CD4-positive, alpha-beta T cell treated with Interleukin-6 for 4 hours (primary cell): ENCODE data around the gene DSC2.
"Not testable (repeated sequence)": the region's sequence is repeated elsewhere in the genome, so short reads cannot be mapped to it uniquely, and the experiment has no call there.

Source experiments
- DNase-seq: peaks from one replicate; pipeline ENCODE4 v3.0.0-alpha.2; 2020; ENCODE audit warnings: mixed read lengths

DSC2 gene

DNA sequence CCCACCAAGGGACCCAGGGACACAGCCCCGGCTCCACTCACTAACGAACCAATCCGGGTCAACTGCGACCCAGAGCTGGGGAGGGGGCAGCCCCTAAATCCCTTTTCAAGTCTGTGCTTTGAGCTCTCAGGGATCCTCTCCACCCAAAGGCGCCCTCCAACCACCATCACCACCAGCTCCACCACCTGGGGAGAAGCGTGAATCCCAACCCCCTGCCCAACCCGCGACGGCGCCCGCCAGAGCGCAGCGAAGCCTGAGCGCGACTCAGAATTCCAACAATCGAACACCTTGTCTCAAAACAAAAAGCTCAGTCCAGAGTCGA lies 60.2 kb downstream of the DSC2 start:
- no peak for DNase-seq

DNA sequence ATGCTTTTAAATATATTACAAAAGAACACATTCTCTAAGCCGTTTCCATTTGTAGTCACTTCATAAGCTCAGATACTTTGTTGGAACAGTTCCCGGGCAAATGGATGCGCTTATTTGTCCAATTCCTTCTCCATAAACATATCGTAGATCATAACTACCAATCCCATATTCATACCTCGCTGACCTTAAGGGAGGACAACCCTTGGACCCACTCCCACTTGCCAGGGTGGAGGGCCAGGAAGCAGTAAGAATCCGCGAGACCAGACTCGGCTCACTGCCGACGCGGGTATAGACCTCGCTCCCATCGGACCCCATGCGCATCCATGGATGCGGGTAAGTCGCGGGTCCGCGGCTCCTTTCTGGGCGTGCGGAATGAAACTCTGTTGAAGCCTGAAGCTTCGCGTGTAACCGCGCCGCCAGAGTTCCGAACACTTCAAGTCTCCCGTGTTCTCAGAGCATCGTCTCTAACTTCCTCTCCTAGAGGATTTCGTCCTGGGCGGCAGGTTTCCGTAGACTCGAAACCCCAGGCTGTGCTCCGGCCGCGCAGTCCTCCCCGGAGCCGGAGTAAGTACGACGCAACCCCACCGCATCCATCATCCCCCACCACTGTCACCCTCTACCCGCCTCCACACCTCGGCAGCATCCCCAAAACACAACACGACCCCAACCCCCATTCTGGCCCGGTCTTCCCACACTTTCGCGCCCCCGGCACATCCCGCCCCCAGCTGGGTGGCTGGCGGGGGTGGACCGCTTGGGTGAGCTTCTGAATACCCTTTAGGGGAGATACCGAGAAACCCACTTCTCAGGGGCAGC lies 60.7 kb downstream of the DSC2 start:
- DNase-seq = no peak

DNA sequence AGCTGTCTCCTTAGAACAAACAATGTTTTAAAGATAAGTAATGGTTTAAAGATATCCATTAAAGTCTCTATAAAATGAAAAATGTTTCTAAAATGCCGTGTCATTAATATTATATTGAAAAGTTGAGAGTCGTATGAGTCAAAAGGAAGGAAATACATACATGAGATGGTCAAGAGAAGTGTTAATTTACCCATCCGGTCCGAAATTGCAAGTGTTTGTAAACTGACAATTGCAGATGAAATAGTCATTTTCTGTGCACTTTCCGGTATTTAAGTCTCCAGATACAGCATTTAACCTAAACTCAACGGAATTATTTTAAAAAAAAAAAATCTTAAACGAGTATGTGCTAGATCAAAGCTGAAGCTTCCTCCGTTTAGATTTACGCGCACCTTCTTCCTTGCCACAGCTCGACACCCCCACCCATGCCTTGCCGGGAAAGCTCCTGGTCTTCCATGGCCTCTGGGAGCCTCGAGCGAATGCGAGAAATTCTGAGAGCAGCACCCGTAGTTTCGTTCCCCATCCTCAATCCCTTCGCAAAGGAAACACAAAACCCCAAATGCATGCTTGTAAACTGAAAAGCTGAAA lies 61.4 kb downstream of the DSC2 start:
- no peak for DNase-seq

DNA sequence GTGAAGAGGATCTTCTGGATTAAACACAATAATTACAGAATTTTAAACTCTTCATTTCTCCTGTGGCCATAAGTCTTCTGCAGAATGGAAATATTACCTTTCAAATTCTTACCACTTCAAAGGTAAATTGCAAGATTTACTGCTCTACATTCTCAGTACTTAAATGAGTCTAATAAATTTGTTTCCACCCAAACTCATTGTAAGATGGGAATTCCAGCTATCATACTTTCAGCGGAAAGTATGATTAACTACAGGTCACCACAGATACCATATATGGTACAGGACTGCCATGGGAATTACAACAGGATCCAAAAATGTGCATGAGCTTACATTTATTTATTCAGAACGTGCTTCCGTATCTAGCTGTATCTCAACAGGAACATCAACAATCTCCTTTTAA lies 62.8 kb downstream of the DSC2 start:
- no peak for DNase-seq

DNA sequence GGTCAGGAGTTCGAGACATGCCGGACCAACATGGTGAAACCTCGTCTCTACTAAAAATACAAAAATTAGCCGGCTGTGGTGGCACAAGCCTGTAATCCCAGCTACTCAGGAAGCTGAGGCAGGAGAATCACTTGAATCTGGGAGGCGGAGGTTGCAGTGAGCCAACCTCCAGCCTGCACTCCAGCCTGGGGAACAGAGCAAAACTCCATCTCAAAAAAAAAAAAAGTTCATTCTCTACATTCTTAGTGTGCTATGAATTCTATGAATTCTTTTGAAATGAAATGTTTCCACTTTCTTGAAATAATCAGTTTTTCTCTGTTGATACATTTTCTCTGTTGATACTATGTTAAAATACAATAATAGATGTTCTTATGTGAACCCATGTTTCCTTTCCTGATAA lies 64.5 kb downstream of the DSC2 start:
- not testable (repeated sequence) for DNase-seq

DNA sequence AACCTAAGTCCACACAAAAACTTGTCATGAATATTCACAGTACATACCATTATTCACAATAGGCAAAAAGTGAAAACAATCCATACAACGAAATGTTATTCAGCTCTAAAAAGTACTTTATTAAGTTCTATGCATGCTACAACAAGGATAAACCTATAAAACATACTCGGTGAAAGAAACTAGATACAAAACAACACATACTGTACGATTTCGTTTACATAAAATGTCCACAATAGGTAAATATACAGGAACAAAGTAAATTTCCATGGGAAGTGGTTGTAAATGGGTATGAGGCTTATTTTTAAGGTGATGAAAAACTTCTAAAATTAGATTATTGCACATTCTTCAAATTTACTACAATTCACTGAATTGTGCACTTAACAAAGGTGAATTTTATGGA lies 67.7 kb downstream of the DSC2 start:
- no peak for DNase-seq

DNA sequence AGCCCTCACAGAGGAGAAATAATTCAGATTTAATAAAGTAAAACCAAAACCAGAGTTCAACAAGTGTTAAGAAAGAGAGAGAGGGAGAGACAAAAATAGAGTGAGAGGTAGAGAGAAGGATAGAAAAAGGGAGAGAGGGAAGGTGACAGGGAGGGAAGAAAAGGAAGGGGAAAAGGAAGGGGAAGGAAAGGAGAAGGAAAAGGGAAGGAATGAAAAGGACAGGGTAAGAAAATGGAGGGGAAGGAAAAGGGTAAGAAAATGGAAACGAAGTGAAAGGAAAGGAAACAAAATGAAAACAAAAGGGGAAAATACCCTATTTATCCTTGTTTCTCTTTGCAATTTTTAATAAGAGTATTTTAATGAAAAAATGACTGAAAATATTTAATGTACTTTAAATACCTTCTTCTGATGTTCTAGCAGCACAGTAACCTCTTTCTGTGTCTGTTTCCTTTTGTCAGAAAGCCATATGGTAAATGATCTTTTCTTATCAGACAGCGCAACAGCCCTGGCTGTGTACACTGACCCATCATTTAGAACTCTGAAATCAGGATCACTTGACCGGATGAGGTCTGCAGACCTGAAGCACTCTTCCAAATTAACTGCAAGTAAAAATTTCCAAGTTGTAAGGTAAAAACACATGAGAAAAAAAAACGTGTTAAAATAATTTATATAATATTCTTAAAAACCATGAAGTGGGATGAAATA lies 71.5 kb downstream of the DSC2 start:
- DNase-seq = no peak

DNA sequence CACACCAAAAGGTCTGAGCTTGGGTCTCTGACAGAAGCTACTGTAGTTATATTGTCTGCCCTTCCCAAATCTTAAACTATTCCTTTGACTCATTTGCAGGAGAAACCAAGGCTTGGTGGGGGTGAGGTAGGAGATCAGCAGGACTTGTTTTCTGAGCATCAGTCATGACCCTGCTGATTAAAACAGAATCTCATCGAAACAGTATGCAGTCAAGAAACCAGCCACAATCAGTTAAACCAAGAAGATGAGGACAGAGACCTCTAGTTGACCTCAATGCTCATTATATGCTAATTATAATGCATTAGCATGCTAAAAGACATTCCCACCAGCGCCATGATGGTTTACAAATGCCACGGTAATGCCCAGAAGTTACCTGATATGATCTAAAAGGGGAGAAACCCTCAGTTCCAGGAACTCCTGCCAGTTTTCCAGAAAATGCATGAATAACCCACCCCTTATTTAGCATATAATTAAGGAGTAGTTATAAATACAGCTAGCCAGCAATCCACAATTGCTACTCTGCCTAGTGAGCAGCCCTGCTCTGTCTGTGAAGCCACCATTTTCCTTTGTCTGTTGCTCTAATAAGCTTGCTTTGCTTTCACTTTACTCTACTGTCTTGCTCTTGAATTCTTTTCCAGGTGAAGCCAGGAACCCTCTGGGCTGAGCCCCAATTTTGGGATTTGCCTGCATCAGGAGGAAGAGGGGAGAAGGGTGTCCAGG lies 86.3 kb downstream of the DSC2 start:
- DNase-seq = no peak

DNA sequence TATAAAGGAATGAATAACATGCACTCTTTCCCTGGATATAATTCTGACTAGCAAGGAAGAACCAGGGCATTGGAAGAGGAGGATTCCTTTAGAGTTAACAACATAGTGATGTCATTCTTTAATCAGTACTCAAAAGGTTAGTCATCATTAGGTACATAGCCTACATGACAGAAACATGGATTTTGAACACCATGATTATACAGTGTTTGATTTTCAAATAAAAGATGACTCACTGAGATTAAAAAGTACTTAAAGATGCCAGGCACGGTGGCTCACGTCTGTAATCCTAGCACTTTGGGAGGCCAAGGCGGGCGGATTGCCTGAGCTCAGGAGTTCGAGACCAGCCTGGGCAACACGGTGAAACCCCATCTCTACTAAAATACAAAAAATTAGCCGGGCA lies 90.8 kb downstream of the DSC2 start:
- DNase-seq = not testable (repeated sequence)

DNA sequence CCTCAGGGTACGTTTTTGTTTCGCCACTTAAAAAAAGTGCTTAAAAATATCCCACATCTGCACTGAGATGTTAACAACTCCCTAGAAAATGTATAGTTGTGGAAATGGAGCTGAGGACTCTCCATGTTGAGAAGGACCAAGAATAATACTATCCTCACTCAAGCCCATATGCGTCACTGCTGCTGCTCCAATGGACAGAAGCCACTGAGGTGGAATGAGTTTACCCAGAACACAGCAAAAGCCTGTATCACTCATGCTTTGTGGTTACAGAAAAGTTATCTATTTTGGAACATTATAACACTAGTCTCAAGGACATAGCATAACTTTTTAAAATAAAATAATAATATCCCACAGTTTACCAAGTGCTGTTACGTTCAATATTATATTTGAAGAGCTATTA lies 91.6 kb downstream of the DSC2 start:
- no peak for DNase-seq
